ENCODE measurements around the gene DENND2A.
"Not testable (repeated sequence)": the region's sequence is repeated elsewhere in the genome, so short reads cannot be mapped to it uniquely, and the experiment has no call there.

DENND2A gene

DNA sequence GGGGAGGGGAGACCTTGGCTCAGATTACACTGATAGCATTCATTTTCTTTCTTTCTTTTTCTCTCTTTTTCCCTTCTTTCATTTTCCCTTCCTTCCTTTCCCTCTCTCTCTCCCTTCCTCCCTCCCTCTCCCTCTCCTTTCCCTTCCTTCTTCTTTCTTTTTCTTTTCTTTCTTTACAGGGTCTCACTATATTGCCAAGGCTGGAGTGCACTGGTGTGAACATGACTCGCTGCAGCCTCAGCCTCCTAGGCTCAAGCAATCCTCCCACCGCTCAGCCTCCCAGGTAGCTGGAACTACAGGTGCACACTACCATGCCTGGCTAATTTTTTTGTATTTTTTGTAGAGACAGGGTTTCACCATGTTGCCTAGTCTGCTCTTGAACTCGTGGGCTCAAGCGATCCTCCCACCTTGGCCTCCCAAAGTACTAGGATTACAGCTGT is 88.4 kb downstream of the DENND2A start:
- DNase-seq (ENCODE audit: low spot score) (no peak), FAIRE-seq (no peak)

GRCh38 chr7:140551355-140552239 is 89.0 kb downstream of the DENND2A start:
- no peak for FAIRE-seq

DNA sequence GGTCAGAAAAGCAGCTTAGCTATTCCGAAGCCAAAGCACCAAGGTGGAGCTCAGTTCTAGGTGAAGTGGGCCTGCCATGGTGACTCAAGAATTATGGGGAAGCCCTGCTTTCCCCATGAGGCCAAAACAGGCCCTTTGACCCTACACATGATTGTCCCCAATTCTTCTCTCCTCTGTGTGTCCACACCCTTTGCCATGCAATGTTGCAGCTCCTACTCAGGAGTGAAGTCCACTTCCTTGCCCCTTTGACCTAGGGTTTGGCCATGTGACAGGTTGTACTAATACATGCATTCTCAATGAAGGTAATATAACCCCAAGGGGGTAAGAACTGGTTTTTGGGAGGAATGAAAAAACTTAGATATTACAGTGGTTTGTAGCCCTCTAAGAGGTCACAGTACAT is 93.7 kb downstream of the DENND2A start:
- DNase-seq (ENCODE audit: low spot score) (no peak), FAIRE-seq (no peak)

More at GRCh38 chr7:140551355-140552239, 89.0 kb downstream of the DENND2A start:
- no peak for DNase-seq (ENCODE audit: low spot score)

- no peak for DNase-seq (ENCODE audit: low spot score)
- no peak for FAIRE-seq
Observed at GRCh38 chr7:140544388-140544826, 96.2 kb downstream of the DENND2A start.

DNA sequence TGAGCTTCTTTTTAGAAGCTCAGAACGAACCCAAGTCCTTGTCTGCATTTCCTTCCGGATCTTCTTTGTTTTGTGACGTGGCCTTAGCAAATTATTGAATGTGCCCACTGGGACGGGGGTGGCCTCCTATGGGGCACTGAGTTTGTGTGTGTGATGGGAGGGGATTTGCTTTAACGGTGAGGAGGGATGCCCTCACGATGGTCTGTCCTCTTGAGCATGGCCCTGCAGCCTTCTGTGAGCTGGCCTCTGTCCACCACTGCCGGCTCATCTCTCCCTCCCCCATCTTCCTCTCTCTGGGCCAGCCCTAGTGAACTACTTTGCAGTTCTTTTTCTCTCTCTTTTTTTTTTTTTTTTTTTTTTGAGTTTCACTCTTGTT is 98.4 kb downstream of the DENND2A start:
- DNase-seq (ENCODE audit: low spot score), result no peak
- FAIRE-seq, result no peak

DNA sequence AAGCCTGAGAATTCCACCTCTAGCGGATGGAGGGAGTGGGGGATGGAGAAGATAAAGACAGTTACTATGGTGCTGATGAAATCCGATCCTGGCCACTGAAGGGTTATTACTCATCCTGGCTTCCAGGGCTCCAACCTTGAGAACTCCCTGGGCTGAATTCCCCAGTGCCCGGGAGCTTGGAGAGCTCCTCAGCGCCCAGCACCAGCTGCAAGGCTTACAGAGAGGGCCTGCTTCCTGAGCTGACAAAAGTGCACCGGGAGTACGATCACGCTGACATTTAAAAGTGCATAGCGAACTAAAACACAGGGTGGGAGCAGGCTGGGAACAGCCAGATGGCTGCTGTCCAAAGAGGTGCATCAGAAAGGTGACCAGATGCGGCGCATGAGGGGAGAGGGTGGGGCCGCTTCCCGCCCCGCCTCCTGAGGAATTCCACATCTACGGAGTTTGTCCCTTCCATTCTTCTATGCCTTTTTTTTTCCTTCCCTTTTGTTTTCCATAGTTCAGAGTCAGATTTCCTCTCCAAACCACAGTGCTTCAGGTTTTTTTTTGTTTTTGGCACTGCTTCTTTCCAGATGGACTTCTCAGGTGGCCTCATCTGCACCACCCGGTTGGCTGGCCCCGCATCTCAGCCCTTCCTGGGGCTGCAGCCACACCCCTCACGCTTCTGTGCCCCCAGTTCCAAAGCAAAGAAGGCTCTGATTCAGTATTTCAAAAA is 98.9 kb downstream of the DENND2A start:
- FAIRE-seq (no peak), DNase-seq (ENCODE audit: low spot score) (peak; percentile 87)

GRCh38 chr7:140541176-140541512 is 99.5 kb downstream of the DENND2A start:
- FAIRE-seq, result no peak
- no peak for DNase-seq (ENCODE audit: low spot score)

GRCh38 chr7:140540136-140540777 is 100.4 kb downstream of the DENND2A start:
- DNase-seq (ENCODE audit: low spot score) (no peak), FAIRE-seq (no peak)

- DNase-seq (ENCODE audit: low spot score), result no peak
- FAIRE-seq, result no peak
Observed at GRCh38 chr7:140539461-140539860, 101.2 kb downstream of the DENND2A start.

DNA sequence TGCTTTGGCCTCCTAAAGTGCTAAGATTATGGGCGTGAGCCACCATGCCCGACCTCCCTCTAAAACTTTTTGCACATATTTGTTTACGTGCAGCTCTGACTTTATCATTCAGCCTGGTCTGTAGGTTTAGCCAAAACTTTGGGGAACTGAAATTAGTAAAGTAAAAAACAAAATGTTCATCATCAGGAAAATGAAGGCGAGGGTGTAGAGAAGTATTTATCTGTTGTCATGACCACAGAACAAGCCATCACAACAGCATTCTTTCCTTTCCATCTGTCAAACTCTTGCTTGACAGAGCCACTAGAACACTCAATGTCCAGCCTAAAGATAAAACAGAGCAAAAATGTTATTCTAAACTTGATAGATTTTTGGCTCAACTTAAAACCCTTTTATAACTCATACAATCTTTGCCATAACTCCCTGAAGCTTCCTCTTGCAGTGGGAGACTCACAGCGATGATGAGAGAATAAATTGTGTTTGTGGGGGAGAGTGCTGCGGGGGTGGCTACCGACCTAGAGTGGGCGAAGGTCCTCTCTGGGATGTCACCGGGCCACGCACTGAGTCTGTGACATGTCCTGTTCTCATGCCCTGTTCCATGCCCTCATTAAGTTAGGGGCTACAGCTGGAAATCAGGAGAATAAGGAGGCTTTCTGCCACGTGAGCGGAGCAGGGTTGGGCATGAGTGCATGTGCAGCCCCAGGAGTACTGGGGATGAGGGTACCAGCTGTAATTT is 102.7 kb downstream of the DENND2A start:
- no peak for DNase-seq (ENCODE audit: low spot score)
- no peak for FAIRE-seq

- no peak for DNase-seq (ENCODE audit: low spot score)
- FAIRE-seq, result no peak
Observed at GRCh38 chr7:140534743-140535142, 105.9 kb downstream of the DENND2A start.

- FAIRE-seq (no peak), DNase-seq (ENCODE audit: low spot score) (no peak)
Observed at GRCh38 chr7:140533394-140533872, 107.2 kb downstream of the DENND2A start.

- not testable (repeated sequence) for DNase-seq (ENCODE audit: low spot score); FAIRE-seq
Observed at GRCh38 chr7:140529428-140529827, 111.2 kb downstream of the DENND2A start.

DNA sequence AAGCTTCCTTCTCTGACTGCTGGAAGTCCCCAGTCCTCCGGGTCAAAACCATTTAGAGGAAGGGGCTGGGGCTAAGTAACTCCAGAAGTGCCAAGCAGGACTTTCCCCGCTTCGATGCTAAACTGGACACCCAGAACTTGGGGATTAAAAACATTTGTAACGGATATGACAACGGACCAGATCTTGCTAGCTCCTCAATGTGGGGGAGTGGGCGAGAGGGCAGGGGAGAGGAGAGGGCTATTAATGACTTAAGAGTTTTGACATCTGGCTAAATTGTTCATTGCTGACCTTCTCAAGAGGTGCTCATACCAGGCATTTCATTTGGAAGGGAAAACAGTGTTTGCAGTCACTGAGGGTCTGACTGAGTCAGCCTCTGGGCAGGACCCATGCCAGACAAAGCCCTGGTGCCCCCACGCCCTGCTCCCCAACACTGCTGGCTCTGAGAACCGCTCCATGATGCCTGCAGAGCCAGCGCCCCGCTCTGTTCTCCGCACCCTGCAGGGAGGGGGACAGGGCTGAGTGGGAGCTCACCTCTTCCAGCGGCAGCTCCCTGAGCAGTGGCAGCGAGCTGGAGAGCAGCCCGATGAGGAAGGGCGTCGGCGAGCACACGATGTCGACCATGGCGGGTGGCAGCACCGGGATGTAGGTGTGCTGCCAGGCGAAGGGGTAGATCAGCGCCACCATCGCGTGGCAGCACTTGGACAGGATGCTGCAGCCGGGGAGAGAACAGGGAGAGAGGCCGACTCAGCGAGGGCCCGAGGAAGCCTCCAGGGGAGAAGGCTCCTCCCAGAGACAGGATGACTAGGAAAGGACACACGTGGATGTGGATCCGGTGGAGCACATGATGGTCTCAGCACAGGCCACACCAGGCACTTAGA is 113.6 kb downstream of the DENND2A start:
- DNase-seq (ENCODE audit: low spot score) (no peak), FAIRE-seq (no peak)

DNA sequence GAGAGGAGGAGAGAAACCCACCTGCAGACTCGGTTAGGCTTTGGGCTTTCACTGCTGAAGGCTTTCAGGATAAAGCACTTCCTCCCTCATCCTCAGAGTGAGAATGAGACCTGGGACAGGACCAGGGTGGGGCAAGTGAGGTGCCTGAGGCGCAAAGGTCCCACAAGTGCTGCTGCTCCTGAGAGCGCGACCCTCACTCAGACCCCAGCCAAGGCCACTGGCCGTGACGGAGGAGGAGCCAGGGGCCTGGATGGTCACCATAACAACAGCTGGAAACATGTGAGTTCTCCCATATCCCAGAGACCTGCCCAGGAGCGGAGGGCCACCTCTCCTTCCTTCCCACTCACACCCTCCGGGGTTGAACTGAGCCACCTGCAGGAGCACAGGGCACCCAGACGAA is 114.4 kb downstream of the DENND2A start:
- no peak for FAIRE-seq
- no peak for DNase-seq (ENCODE audit: low spot score)

DNA sequence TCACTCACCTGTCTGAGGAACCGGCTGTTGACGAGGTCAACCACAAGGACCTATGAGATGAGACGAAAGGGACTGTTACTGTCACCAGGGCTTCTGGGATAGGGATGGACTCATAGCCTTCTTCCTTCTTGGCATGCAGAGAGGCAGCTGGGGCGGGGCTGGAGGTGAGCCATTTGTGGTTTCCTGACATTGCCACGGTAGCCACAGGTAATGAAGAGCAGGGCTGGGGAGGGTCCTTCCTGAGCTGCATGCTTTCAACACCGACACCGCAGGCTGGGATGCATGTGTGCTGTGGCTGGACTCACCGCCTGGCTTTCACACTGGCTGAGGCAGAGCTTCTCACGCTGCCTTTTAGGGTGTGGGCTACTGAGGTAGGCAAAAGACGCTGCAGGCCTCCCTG is 114.9 kb downstream of the DENND2A start:
- DNase-seq (ENCODE audit: low spot score) (peak; percentile 70), FAIRE-seq (no peak)

DNA sequence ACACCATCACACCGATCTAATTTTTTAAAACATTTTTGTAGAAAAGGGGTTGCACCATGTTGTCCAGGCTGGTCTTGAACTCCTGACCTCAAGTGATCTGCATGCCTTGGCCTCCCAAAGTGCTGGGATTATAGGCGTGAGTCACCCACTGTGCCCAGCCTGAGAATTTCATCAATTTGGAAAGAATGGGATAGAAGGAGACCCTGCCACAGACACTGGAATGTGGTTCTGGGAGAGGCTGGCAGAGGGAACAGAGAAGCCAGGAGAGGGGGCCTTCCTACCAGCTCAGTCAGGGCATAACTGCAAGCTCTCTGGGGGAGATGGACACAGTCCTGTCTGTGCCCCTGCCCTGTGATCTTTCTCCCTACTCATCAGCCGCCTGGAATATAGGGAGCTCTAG is 119.2 kb downstream of the DENND2A start:
- DNase-seq (ENCODE audit: low spot score), result no peak

GRCh38 chr7:140519007-140519399 is 121.6 kb downstream of the DENND2A start:
- DNase-seq (ENCODE audit: low spot score) (no peak), FAIRE-seq (no peak)

More for the DNA sequence above, 119.2 kb downstream of the DENND2A start:
- FAIRE-seq, result no peak

GRCh38 chr7:140518370-140519006 is 122.1 kb downstream of the DENND2A start:
- DNase-seq (ENCODE audit: low spot score), result no peak

More at GRCh38 chr7:140518370-140519006, 122.1 kb downstream of the DENND2A start:
- FAIRE-seq, result no peak
